Limb (tissue), 2 donors: ENCODE results near the gene SLC9A3.

Experiments used
- DNase-seq, 2 donors: peaks; one replicate each; pipeline ENCODE4 v3.0.0-alpha.2; 2016; ENCODE audit errors: extremely low spot score in 2 of 2

Gene SLC9A3

GRCh38 chr5:463952-464351, 60.3 kb downstream of the SLC9A3 start:
- DNase-seq, result no peak

- DNase-seq, result peak in 1 of 2 donors; percentile 7
Observed at GRCh38 chr5:463301-463700, 60.9 kb downstream of the SLC9A3 start.

GRCh38 chr5:462051-462481, 62.2 kb downstream of the SLC9A3 start:
- peak in 1 of 2 donors; percentile 16 for DNase-seq

GRCh38 chr5:460273-460625, 64.0 kb downstream of the SLC9A3 start:
- DNase-seq, result peak in 1 of 2 donors; percentile 6

GRCh38 chr5:459562-460272, 64.5 kb downstream of the SLC9A3 start:
- peak in 1 of 2 donors; percentile 14 for DNase-seq

DNA sequence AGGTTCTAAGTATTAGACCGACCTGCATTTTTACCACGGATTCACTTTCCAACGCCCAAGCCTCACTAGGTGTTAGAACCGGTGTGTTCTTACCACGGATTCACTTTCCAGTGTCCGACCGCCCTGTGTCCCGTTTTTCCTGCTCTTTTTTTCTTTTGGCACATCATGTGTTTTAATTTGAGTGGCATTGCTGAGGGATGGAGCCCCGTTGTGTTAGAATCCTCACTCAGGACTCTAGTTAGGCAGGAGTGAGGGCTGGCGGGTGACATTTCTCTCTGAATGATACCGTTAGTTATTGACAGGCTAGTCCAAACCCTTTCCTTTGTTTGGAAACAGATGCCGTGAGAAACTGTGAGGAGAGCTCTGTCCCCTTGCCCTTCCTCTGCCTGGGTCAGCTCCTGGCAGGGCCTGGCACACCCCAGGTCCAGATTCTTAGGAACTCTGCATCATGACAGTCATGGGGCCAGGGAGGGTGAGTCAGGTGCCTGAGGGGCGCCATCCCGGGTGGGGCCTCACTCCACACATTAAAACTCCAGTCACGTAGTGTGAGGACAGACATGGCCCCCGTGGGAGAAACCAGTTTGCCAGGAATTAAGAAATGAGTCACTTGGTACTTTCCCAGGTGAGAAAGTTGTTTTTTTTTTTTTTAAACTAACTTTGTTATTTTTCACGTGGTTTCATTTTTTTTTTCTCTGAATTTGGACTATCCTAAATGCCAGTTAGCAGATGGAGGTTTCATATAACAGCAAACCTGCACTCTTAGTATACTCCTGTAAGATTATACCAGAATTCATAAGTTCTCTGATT, 65.5 kb downstream of the SLC9A3 start:
- DNase-seq, result peak in 1 of 2 donors; percentile 29

DNA sequence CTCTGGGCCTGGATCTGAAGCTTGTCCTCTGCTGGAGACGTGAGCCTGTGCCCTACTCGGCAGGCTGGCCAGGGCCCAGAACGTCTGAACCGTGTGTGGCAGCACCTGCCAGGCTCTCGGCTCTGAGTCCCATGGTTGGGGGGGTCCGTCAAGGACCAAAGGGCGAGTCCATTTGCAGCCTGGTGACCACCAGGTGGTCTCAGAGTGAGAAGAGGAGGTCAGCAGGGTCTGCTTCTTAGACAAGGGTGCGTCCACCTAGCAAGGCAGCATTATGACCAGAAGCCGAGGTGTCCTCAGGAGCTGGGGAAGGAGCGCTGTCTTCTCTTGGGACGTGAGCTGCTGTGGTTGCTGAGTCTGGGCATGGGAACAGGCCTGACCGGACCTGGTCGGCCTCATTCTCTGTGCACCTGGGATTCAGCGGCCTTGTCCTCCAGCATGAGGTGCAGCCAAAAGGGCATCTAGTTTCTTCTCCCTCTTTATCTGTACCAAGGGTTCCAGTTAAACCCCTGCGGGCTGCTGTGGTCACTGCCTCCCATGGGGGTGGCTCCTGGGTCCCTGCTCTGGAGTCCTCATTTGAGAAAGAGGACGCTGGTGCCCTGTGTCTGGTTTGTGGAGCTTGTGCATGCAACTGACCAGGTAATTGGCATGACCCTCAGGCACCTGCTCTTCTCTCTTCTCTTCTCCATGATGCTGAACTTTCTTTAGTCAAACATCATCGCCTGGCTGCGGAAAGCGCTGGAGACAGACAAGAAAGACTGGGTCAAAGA, 66.9 kb downstream of the SLC9A3 start:
- DNase-seq, result peak in 1 of 2 donors; percentile 11

GRCh38 chr5:456351-457194, 67.7 kb downstream of the SLC9A3 start:
- peak in 1 of 2 donors; percentile 17 for DNase-seq

DNA sequence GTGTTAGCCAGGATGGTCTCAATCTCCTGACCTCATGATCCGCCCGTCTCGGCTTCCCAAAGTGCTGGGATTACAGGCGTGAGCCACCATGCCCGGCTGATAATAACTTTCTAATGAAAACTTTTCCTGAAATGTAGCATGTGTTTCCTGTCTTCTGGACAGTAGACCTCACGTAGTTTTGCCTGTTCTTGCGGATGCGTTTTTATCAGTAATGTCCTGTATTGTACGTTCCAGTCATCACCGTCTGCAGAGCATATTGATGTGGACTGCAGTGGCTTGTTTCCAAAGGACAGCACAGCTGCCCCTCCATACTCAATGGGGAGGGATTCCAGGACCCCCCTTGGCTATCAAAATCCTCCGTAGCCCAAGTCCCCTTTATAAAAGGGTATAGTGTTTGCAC, 68.4 kb downstream of the SLC9A3 start:
- DNase-seq, result peak in 1 of 2 donors; percentile 4

- peak in 1 of 2 donors; percentile 18 for DNase-seq
Observed at GRCh38 chr5:454936-455335, 69.3 kb downstream of the SLC9A3 start.

GRCh38 chr5:453725-454481, 70.3 kb downstream of the SLC9A3 start:
- DNase-seq, result peak in 1 of 2 donors; percentile 13

GRCh38 chr5:452978-453710, 71.1 kb downstream of the SLC9A3 start:
- DNase-seq, result peak in 1 of 2 donors; percentile 9

DNA sequence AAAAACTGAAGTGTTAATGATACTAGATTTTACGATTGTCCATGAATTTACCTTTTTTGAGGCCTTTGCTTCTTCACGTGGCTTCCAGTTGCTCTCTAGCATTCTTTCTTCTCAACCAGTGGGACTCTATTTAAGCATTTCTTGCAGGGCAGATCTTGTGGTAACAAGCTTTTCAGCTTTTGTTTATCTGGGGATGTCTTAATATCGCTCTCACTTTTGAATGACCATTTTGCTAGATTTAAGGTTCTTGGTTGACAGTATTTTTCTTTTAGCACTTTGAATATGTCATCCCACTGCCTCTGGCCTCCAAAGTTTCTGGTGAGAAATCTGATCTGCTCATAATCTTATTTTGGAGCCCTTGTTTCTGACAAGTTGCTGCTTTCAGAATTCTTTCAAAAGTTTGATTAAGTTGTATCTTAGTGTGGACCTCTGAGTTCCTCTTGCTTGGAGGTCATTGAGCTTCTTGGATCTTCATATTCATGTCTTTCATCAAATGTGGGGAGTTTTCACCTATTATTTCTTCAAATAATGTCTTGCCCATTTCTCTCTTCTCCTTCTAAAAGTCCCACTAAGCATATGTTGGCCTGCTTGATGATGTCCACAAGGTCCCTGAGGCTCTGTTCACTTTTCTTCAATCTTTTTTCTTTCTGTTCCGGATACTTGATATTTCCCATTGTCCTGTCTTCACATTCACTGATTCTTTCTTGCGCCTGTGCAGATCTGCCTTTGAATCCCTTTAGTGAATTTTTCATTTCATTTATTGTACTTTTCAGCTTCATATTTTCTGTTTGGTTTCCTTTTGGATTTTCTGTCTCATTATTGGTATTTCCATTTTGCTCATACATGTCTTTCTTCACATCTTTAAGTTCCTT, 72.4 kb downstream of the SLC9A3 start:
- no peak for DNase-seq

DNA sequence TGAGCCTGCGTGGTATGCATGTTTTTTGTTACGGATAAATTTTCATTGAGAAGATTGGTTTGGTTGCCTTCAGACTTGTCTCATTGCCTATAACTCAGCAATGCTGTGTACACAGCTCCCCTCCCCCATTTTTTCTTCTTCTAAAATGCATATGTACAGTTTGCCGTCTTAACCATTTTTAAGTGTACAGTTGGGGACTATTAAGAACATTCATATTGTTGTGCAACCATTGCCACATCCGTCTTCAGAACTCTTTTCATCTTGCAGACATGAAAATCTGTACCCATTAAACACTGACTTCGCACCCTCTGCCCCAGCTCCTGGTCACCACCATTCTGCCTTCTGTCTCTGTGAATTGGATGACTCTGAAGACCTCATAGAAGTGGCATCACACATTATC, 75.1 kb downstream of the SLC9A3 start:
- DNase-seq, result no peak

DNA sequence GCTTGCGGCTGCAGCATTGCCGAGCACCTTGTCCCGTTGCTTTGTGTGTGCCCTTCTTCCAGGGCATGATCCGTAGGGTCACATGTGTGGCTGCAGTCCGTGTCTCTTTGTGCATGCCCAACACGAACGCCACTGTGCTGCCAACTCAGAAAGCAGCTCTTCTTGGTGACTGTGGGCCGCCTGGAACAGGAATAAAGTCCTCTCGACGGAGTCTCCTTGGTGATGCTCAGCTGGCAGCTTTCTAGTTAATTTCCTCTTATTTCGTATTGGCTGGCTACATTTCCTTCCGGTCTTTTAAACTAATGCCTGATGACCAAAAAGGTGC, 75.5 kb downstream of the SLC9A3 start:
- DNase-seq, result no peak

DNA sequence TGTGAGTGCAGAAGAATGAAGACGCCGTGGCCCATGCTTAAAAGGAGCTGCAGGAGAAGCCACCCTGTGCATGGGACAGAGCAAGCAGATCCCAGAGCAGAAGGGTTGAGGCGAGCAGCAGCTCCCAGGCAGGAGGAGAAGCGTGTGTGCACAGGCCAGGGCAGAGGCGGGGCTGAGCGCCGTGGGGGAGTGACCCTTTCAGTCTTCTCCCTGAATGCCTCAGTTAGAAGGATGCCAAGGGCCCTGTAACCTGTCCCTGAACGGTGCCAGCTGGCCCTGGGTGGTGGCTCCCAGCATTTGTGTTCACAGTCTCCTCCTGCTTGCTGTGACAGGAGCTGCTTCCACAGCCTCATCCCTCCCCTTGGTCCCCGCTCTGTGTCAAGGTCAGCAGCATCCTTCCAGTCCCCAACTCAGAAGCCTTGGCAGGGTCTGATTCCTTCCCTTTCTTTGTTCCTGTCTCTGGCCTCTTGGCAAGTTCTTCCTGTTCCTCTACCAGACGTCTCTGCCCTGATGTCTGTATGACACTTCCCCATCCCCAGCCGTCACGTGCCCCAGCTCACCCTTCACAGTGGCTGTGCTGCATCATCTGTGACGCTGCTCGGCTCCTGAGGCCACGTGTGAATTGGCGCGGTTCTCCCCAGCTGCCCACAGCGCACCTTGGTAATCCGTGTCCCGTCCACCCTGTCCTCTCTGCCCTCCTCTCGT, 76.0 kb downstream of the SLC9A3 start:
- DNase-seq, result peak in 1 of 2 donors; percentile 19

GRCh38 chr5:447501-447900, 76.7 kb downstream of the SLC9A3 start:
- peak in 1 of 2 donors; percentile 6 for DNase-seq

- peak; percentile 30 to 61 for DNase-seq
Observed at GRCh38 chr5:446883-447263, 77.4 kb downstream of the SLC9A3 start.
